ENCODE results near the gene DGCR6L.
"Not testable (repeated sequence)": the region's sequence is repeated elsewhere in the genome, so short reads cannot be mapped to it uniquely, and the experiment has no call there.

DGCR6L gene

GRCh38 chr22:20276468-20276867, 43.4 kb downstream of the DGCR6L start:
- no peak for DNase-seq

- no peak for DNase-seq
Measured at GRCh38 chr22:20275836-20276235, 44.0 kb downstream of the DGCR6L start.

- DNase-seq: not testable (repeated sequence)
Measured at GRCh38 chr22:20275325-20275724, 44.5 kb downstream of the DGCR6L start.

- DNase-seq: not testable (repeated sequence)
Measured at GRCh38 chr22:20274374-20274773, 45.5 kb downstream of the DGCR6L start.

- no peak for DNase-seq
Measured at GRCh38 chr22:20273758-20274181, 46.1 kb downstream of the DGCR6L start.

- DNase-seq: no peak
Measured at GRCh38 chr22:20272700-20273099, 47.2 kb downstream of the DGCR6L start.

GRCh38 chr22:20272174-20272573, 47.7 kb downstream of the DGCR6L start:
- no peak for DNase-seq

GRCh38 chr22:20271114-20271994, 48.5 kb downstream of the DGCR6L start:
- DNase-seq: peak in 2 of 51 donors; percentile 8 to 26

- DNase-seq: not testable (repeated sequence)
Measured at GRCh38 chr22:20270190-20271113, 49.4 kb downstream of the DGCR6L start.

- not testable (repeated sequence) for DNase-seq
Measured at GRCh38 chr22:20269673-20270072, 50.2 kb downstream of the DGCR6L start.

- DNase-seq: not testable (repeated sequence)
Measured at GRCh38 chr22:20269201-20269600, 50.7 kb downstream of the DGCR6L start.

GRCh38 chr22:20268279-20269012, 51.4 kb downstream of the DGCR6L start, which contains the start of gene RTN4R:
Gene RTN4R (minus strand): TSS chr22:20268318. CDS start chr22:20268092, 226 bp downstream.
- peak in 24 of 51 donors; percentile 5 to 71 (median 28) for DNase-seq

GRCh38 chr22:20267441-20268278, 52.2 kb downstream of the DGCR6L start:
- DNase-seq: no peak

- not testable (repeated sequence) for DNase-seq
Measured at GRCh38 chr22:20266667-20267440, 53.0 kb downstream of the DGCR6L start.

GRCh38 chr22:20265772-20266666, 53.8 kb downstream of the DGCR6L start:
- not testable (repeated sequence) for DNase-seq

GRCh38 chr22:20264614-20265452, 55.0 kb downstream of the DGCR6L start:
- peak in 25 of 51 donors; percentile 11 to 71 (median 44) for DNase-seq

Data from hypothalamus (tissue), 51 donors.